ENCODE results near the gene CD7. TPM values are rescaled to one million over a fixed set of nuclear protein-coding genes. Genes with fewer than 3 reads are reported as not detected.

The CD7 gene
- total RNA-seq, 2 donors from 2014 or later, result 2.8 TPM; not detected in 1

DNA sequence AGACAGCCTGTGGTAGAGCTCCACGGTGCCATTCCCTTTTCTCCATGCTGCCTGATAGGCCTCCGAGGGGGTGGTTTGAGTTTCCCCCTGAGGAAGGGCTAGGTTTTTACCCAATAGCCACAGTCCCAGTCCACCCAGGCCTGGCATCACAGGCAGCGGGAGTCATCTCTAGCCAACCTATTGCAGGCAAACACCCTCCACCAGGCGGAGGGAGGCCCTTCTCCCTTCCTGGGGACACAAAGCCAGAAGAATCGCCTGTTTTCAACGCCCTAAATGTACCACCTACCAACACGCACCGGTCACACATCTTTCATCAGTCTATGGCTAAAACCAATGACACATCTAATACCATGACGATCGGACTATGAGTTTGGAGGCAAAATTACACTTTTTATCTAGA lies 51.3 kb downstream of the CD7 start:
- peak overlapping the region; percentile 84 to 98 for H3K27ac ChIP-seq
- WGBS, result 85% methylated on average over 10 of the region's 10 CpGs
- TF ChIP-seq POLR2A (IDR thresholded peaks at IDR 0.05) (no peak), CTCF (IDR thresholded peaks at IDR 0.05) (no peak), POLR2AphosphoS5 (IDR thresholded peaks at IDR 0.05) (no peak)

More for the DNA sequence above, 51.3 kb downstream of the CD7 start:
- peaks cover 0 to 17% of the 10 kb centered on the region in 2 donors for H3K36me3 ChIP-seq
- H3K27me3 ChIP-seq (replicated peaks; ENCODE audit: insufficient read depth), result no peaks in the 10 kb centered on the region
- H3K9me3 ChIP-seq, result no peaks in the 10 kb centered on the region
- intact Hi-C loops (cut with DNase I), result no loop called here
- no peak overlapping the region for H3K4me3 ChIP-seq
- peaks cover 35% of the 10 kb centered on the region for H3K4me1 ChIP-seq (replicated peaks)
- DNase-seq (ENCODE audit: low spot score), result no peak

Other genes starting within 250 kb of the CD7 start
- gene FASN, start 219.4 kb downstream of the CD7 start, total RNA-seq, result 100 to 1,000 TPM; 192 to 388 TPM
- 10 to 100 TPM; 57.6 to 62.8 TPM for gene CCDC57, start 104.8 kb downstream of the CD7 start, total RNA-seq
- gene SLC16A3, start 88.6 kb downstream of the CD7 start, total RNA-seq, result 10 to 100 TPM in 1 of 2 donors, 1 to 10 TPM in 1; 5.0 to 69.2 TPM
- 100 to 1,000 TPM in 1 of 2 donors, 10 to 100 TPM in 1; 80.3 to 155 TPM for gene CSNK1D, start 43.9 kb downstream of the CD7 start, total RNA-seq
- 10 to 100 TPM in 1 of 2 donors, 1 to 10 TPM in 1; 9.0 to 12.5 TPM for gene SECTM1, start 16.2 kb upstream of the CD7 start, total RNA-seq
- gene TEX19, start 41.6 kb upstream of the CD7 start, total RNA-seq, result 10 to 100 TPM in 1 of 2 donors, not detected in 1; 10.6 TPM
- not detected for gene UTS2R, start 54.2 kb upstream of the CD7 start, total RNA-seq
- 100 to 1,000 TPM in 1 of 2 donors, 10 to 100 TPM in 1; 76.1 to 145 TPM for gene HEXD, start 100.7 kb upstream of the CD7 start, total RNA-seq
- 10 to 100 TPM; 41.0 to 65.8 TPM for gene OGFOD3, start 101.0 kb upstream of the CD7 start, total RNA-seq
- gene CYBC1, start 133.1 kb upstream of the CD7 start, total RNA-seq, result 10 to 100 TPM; 74.3 to 81.8 TPM
- gene NARF, start 141.1 kb upstream of the CD7 start, total RNA-seq, result 10 to 100 TPM; 38.4 to 68.1 TPM
- 10 to 100 TPM; 47.9 to 85.5 TPM for gene FOXK2, start 202.1 kb upstream of the CD7 start, total RNA-seq